ENCODE results near the gene LMTK2.
A peak's percentile ranks its signal among the peaks of the same experiment; 100 is the strongest.

The LMTK2 gene

DNA sequence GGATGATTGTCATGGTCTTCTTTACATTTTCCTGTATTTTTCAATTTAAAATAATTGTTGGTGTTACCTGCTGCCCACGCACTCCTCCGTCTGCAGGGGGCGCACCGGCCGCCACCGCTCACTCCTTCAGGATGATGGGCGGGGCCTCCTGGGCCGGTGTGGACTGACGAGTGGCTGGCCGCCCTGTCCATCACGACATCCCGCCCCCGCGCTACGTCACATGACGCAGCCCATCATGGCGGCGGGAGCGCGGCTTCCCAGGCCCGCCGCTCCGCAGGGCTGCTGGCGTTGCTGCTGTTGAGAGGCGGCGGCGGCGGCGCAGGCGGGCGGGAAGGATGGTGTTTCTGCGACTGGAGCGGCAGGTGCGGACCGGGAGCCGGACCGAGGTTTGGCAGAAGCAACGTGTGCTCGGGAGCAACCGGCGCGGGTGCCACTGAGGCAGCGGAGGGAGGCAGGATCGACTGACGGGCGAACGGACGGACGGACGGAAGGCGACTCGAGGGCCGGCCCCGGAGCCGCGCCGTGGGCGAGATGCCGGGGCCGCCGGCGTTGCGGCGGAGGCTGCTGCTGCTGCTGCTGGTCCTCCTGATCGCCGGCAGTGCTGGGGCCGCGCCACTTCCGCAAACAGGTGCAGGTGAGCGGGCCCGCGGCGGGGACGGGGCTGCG lies at the start of gene LMTK2:
LMTK2 (plus strand) TSS at position 216 of the 666 bp plus-strand sequence; CDS start at position 532, 316 bp downstream.
- DNase-seq (ENCODE audit: low spot score): peak; percentile 97

DNA sequence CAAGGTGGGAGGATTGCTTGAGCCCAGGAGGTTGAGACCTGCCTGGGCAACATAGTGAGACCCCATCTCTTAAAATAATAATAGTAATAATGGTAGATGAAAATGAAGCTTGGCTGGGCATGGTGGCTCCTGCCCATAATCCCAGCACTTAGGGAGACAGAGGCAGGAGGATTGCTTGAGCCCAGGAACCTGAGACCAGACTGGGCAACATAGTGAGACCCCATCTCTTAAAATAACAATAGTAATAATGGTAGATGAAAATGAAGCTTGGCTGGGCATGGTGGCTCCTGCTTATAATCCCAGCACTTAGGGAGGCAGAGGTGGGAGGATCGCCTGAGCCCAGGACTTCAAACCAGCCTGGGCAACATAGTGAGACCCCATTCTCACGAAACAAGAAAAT lies 49.5 kb upstream of the LMTK2 start:
- DNase-seq (ENCODE audit: low spot score): no peak

DNA sequence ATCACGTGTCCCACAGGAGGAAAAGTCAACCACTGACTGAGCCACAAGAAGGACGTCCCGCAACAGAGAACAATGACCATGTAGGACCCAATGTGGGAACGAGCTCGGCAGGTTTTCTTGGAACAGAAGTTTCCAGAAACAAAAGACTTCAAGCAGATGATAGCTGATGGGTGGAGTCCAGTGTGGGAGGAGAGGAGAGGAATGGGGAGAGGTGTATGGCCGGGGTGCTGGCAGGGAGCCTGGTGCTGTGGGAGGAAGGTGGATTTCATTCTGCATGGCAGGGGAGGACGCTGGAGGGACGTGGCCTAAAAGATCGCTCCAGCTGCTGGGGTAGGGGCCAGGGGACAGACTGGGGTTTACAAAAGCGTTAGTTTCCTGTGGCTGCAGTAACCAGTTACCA lies 48.5 kb upstream of the LMTK2 start:
- DNase-seq (ENCODE audit: low spot score): no peak

DNA sequence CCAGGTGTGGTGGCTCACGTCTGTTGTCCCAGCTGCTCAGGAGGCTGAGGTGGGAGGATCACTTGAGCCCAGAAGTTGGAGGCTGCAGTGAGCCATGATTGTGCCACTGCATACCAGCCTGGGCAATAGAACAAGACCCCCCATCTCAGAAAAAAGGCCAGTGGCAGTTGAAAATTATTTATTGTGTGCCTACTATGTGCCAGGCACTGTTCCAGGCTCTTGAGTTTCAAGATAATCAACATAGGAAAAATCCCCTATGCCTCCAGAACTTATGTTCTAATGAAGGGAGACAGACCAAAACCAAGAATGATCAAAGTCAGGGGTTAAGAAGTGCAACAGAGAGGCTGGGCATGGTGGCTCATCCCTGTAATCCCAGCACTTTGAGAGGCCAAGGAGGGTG lies 42.4 kb upstream of the LMTK2 start:
- DNase-seq (ENCODE audit: low spot score): no peak

DNA sequence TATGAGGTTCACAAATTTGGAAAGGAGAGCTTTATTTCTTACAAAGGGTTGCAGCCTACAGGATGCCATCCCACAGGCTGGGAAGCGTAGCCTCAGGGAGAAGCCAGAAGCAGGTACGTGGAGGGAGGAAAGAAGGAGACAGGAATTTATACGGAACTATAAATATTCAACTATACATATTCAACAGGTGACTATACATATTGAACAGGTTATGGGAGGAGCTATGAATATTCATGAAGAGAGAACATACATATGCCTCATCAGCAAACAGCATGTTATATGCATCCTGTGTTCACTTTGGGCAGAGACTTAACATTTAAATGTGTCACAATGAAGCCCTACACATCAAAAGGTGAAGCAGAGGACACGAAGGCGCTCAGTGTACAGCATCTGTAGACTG lies 40.5 kb upstream of the LMTK2 start:
- no peak for DNase-seq (ENCODE audit: low spot score)

DNA sequence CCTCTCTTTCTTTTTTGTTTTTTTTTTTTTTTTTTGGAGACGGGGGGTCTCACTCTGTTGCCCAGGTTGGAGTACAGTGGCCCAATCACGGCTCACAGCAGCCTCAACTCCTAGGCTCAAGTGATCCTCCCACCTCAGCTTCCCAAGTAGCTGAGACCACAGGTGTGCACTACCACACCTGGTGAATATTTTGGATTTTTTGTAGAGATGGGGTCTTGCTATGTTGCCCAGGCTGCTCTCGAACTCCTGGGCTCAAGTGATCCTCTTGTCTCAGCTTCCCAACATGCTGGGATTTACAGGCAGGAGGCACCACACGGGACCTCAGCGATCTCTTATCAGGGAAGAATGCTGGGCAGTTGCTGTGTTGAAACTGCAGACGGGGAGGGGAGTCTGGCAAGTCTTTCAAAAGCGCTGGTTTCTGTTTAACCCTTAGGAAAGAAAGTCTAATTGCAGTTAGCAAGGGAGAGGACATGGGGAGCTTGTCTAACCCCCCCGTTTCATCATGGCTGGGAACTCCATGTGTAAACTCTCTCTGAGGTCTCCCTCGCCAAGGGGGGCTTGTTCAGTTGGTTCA lies 39.6 kb upstream of the LMTK2 start:
- DNase-seq (ENCODE audit: low spot score): no peak

DNA sequence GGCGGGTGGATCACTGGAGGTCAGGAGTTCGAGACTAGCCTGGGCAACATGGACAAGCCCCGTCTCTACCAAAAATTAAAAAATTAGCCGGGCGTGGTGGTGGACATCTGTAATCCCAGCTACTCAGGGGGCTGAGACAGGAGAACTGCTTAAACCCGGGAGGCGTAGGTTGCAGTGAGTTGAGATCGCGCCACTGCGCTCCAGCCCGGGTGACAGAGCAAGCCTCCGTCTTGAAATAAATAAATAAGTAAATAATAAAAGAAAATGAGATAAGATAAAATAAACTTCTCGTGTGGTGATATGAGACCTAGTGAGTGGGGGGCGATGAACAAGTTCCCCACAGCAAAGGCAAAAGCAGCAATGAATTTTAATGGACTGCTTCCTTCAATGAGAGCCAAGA lies 33.6 kb upstream of the LMTK2 start:
- DNase-seq (ENCODE audit: low spot score): no peak

DNA sequence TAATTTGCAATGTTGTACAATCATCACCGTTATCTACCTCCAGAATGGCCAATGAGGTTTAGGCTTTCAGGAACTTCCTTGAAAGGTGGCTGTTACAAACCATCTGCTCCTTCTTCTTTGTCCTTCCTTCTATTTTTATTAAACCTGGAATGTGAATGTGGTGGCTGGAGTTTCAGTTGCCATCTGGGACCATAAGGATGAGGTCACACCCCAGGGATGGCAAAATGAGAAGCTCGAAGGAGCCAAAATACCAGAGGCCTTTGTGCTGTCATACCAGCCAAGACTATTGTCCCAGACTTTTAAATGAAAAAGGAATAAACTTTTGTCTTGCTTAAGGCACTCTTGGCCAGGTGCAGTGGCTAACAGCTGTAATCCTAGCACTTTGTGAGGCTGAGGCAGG lies 30.9 kb upstream of the LMTK2 start:
- no peak for DNase-seq (ENCODE audit: low spot score)

DNA sequence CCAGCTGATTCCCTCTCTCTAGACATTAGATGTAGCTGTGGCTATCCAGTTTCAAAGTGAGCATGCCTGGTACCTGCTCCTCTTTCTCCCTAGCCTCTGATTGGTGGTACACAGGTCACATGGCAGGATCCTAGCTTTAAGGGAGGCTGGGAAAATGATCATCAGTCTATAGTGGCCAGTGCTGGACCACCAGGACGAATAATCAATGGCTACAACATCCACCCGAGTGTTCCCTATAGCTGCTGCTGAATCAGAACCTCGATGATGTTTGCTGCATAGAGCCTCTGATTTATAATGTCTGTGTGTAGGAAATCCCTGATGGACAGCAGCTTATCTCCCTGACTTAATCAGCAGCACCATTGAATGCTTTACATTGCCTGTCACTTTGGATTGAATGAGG lies 28.9 kb upstream of the LMTK2 start:
- no peak for DNase-seq (ENCODE audit: low spot score)

DNA sequence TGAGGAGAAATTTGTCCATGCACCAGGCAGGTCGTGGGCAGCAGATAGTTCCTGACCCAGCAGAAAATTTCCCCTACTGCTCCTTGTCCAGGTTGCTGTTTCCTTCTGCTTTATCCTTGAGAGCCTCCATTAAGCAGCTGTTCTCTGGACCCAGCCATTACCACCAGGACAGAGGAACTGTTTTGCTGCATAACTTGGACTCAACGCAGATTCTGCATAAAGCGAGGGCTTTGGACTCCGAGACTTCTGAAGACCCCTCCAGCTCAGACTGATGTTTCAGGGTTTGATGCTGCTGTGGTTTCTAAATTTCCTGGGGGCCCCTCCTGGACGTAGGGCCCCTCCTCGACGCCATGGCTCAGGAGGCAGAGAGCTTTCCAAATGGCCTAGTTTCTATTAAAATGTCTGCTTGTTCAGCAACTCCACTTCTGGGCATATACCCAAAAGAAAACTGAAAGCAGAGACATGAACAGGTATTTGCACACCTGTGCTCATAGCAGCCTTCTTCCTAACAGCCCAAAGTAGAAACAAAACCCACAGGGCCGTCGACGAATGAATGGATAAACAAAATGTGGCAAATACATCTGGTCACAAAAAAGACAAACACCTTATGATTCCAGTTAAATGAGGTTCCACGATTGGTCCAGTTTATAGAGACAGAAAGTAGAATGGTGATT lies 28.3 kb upstream of the LMTK2 start:
- no peak for DNase-seq (ENCODE audit: low spot score)

DNA sequence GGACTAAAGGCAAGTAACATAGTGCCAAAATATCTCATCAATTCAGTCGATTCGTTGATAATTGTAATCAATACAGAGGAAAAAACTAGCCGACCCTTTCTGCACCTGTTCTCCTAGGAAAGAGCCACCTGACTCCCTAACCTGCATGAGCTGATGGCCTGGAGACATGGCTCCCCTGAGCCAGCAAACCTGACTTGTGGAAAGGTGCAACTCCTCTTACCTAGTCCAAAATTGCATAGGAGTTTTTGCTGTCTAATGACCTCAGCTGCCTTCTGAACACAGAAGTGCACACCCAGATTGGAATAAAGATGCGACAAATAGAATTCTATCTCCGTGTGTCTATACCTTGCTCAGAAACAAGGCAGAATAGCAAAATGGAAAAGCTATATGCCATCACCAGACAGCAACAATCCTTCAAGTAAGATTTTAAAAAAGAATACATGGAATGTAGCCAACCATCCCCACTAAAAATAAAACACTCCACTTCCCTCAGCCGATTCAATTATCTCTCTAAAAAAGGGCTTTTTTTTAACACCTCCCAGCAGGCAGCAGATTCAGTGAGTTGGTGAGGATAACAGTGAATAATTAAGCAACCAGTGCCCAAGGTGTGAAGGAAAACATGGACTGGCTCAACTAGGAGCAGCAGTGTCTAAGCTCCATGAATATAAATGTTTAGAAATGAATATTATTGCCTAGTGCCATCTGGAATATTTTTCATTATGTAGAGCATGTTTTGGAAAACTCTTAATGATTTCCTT lies 26.6 kb upstream of the LMTK2 start:
- no peak for DNase-seq (ENCODE audit: low spot score)

DNA sequence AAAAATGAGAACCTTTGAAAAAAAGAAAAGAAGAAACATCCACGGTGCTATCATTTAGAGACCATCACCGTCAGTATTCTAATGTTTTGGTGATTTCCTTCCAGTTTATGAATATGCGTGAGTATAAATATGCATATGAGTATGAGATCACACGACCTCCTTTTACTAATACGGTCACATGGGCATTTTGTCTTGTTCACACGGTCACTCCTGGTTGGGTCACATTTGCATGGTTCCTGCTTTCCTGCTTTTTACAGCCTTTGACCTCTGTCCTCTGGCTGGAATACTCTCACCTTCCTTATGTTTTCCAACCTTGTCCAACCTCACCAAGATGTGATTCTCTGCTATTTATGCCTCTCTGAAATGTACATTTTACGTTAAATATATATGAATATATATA lies 25.3 kb upstream of the LMTK2 start:
- no peak for DNase-seq (ENCODE audit: low spot score)

DNA sequence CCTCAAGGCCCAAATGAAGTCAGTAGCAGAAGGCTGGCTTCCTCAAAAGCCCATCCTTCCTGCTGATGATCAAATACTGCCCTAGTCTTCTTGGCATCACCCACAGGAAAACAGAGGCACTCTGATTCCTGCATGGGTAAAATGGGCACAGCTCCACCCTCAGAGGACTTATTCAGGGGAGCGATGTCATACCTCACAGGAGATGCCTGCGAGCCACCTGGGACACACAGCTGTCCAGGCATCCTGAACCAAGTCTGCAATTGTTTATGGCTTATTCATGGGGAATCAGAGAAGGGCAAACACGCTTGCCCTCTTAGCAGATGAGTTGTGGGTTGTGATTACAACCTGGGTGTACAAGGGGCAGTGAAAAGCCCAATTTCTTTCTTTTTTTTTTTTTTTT lies 22.0 kb upstream of the LMTK2 start:
- DNase-seq (ENCODE audit: low spot score): no peak

DNA sequence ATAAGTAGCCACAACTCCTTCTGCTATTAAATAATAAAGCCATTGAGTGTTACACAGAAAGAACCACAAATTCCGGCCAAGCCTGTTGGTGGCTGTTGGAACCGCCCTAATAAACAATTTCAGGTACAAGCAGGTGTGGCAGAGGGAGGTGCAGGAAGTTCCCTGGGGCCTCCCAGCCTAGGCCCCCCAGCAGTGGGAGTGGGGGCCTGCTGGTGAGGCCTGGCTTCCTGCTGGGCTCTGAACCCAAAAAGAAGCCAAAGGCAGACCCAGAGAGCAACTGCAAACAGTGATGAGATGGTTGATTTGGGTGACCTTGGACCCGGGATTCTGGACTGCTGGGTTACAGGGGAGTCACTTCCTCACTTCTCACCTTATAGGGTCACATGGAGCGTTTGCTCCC lies 21.0 kb upstream of the LMTK2 start:
- DNase-seq (ENCODE audit: low spot score): no peak

DNA sequence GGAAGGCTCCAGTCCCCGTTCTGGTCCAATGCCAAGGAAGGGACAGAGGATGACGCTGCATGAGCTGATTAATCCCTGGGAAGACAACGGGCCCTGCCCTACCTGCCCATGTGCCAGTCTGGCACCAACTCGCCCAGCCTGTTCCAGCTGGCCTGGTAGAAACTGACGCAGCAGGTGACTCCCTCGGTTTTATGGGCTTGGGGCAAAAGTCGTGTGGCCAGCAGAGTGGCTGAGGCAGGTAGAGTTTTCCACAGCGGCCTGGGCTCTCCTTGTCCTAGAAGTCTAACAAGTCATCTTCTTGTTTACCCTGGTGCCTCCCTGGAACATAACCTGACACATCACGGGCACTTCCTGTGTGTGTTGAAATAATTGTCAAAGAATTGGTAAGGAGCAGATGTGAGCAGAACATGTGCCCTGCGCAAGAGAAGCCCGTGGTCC lies 20.4 kb upstream of the LMTK2 start:
- no peak for DNase-seq (ENCODE audit: low spot score)

DNA sequence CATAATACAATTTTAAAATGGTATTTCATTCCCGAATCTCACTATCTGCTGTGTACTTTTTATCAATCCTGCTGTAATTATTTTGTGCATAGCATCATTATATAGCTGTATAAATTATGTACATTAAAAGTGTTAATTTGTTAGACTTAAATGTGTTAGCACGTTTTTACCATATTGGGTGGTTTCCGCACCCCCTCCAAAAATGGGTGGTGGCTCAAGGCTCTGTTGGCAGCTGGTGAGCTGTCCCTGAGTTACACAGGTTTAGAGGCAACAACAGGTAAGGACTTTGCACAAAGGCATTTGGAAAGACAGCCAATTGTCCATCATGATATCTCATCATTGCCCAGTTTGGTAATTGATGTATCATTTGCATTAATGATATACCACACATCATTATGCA lies 18.6 kb upstream of the LMTK2 start:
- DNase-seq (ENCODE audit: low spot score): no peak

DNA sequence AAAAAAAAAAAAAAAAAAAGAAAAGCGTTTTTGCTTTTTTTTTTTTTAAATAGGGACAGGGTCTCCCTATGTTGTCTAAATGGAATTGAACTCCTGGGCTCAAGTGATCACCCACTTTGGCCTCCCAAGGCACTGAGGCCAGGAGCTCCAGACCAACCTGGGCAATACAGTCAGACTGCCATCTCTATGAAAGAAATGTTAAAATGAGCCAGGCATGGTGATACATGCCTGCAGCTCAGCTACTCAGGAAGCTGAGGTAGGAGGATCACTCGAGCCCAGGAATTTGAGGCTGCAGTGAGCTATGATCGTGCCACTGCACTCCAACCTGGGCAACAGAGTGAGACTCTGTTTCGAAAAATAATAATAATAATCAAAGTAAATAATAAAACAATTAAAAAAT lies 16.5 kb upstream of the LMTK2 start:
- no peak for DNase-seq (ENCODE audit: low spot score)

DNA sequence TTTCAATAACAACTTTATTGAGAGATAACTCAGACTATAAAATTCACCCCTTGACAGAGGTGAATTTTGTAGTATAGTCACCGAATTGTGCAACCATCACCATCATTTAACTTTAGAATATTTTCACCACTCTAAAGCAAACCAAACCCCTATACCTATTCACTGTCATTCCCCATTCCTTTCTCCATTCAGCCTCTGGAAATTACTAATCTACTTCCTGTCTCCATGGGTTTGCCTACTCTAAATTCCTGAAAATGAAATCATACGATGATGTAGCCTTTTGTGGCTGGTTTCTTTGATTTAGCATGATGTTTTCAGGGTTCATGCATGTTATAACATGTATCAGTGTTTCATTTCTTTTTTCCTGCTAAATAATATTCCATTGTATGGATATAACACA lies 15.6 kb upstream of the LMTK2 start:
- no peak for DNase-seq (ENCODE audit: low spot score)

DNA sequence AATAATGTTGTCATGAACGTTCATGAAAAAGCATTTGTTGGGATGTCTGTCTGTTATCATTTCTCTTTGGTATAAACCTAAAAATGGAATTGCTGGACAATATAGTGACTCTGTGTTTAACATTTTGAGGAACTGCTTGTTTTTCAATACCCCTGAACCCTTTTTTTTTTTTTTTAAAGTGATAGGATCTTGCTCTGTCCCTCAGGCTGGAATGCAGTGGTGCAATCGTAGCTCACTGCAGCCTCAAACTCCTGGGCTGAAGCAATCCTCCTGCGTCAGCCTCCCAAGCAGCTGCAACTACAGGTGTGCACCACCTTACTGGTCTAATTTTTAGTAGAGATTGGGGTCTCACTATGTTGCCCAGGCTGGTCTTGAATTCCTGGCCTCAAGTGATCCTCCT lies 15.1 kb upstream of the LMTK2 start:
- DNase-seq (ENCODE audit: low spot score): no peak

DNA sequence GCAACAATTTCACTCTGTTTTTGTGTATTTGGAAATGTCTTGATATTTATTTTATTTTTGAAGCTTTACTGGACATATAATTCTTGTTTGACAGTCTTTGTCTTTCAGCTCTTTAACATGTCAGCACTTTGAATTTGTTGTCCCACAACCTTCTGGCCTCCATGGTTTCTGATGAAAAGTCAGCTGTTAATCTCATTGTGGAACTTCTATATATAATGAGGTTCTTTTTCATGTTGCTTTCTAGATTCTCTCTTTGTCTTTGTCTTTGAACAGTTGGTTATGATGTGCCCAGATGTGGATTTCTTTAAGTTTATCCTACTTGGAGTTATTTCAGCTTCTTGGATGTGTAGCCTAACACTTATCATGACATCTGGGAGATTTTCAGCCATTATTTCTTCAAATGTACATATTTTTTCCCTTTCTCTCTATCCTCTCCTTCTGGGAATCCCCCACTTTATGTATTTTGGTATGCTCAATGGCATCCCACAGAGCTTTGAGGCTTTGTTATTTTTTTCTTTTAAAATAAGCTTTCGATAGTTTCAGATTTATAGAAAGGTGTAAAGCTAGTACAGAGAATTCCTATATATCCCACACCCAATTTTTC lies 9.5 kb upstream of the LMTK2 start:
- no peak for DNase-seq (ENCODE audit: low spot score)

DNA sequence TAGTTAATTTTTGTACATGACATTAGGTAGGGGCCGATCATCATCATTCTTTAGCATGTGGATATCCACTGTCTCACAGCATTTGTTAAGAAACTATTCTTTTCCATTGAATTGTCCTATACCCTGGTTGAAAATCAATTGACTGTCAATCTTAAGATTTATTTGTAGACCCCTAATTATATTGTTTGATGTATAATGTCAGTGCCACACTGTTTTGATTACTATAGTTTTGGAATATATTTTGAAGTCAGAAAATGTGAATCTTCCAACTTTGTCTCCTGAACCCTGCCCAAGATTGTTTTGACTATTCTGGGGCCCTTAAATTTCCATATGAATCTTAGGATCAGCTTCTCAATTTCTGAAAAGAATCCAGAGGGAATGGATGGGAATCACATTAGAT lies 6.6 kb upstream of the LMTK2 start:
- DNase-seq (ENCODE audit: low spot score): no peak

DNA sequence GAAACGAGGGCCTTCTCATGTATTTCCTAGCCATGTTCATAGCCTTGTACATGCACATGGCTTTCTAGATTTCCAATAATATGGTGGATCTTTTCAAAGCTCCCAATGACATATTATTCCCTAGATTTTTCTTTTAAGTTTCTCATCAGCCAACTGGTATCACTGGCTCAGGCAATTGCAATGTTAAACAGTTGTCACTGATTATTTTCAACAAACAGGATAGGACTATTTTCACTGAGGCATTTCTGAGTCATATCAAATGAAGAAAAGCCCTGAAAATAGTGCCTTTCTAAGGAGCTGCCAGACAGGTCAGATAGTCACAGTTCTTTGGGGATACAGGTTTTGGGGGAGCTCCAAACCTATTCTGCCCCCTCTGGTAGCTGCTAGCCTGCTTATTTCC lies 4.5 kb upstream of the LMTK2 start:
- DNase-seq (ENCODE audit: low spot score): no peak

Data from ecto neural progenitor cell (in vitro differentiated cells).